Ishikawa (cell line): ENCODE measurements around the gene CTPS1.

ENCODE experiments used
- TAF1 ChIP-seq: IDR thresholded peaks from 2 replicates; pipeline ENCODE4 v1.6.1; 2012; ENCODE audit warnings: low read depth, mild to moderate bottlenecking
- TEAD4 ChIP-seq: IDR thresholded peaks from 2 replicates; pipeline ENCODE4 v1.6.1; 2012
- ZBTB7A ChIP-seq: IDR thresholded peaks from 2 replicates; pipeline ENCODE4 v1.6.1; 2012; ENCODE audit warnings: low read depth

GRCh38 chr1:41003640-41004220 lies 24.2 kb downstream of the CTPS1 start:
- TF ChIP-seq TEAD4, result no peak
- no peak for TF ChIP-seq ZBTB7A
- no peak for TF ChIP-seq TAF1
